Activated CD4-positive, alpha-beta memory T cell treated with anti-CD3 and anti-CD28 coated beads, Interleukin-2, amount 10 ng/mL, durations not matched to agents 7 days and 5 days (primary cell): ENCODE results near the gene CCDC78. TPM values are rescaled to one million over a fixed set of nuclear protein-coding genes. Genes with fewer than 3 reads are reported as not detected.

Source experiments
- CTCF ChIA-PET: fragments of 350-600 bp; sonication (Branson Sonifier 250); formaldehyde crosslinking; loops from one replicate; lab custom pipeline; 2021; ENCODE audit warnings: antibody characterized with exemption, inconsistent platforms; lab: Charles Lee
- POLR2A ChIA-PET: fragments of 350-600 bp; sonication (Branson Sonifier 250); formaldehyde crosslinking; loops from one replicate; lab custom pipeline; 2021; ENCODE audit warnings: antibody characterized with exemption; lab: Charles Lee
- DNase-seq: peaks from one replicate; pipeline ENCODE4 v3.0.0-alpha.2; 2020
- H3K27ac Mint-ChIP-seq: one replicate; pipeline ENCODE4 v1.8.0; 2021; ENCODE audit warnings: mild to moderate bottlenecking, mixed read lengths
- H3K27me3 Mint-ChIP-seq: one replicate; pipeline ENCODE4 v1.8.0; 2021; ENCODE audit warnings: mixed read lengths
- H3K36me3 Mint-ChIP-seq: one replicate; pipeline ENCODE4 v1.8.0; 2021; ENCODE audit warnings: low read depth, mixed read lengths
- H3K4me1 Mint-ChIP-seq: one replicate; pipeline ENCODE4 v1.8.0; 2021; ENCODE audit warnings: mixed read lengths
- H3K4me3 Mint-ChIP-seq: one replicate; pipeline ENCODE4 v1.8.0; 2021; ENCODE audit warnings: mild to moderate bottlenecking, mixed read lengths
- H3K9me3 Mint-ChIP-seq: one replicate; pipeline ENCODE4 v1.8.0; 2021; ENCODE audit warnings: mixed read lengths
- total RNA-seq, 2 experiments: library from RNA; stranded (reverse); gene quantifications; one replicate each; pipeline ENCODE4 v1.2.3, GENCODE V29; 2021

Gene CCDC78
- total RNA-seq, 2 experiments from 2014 or later = 1.9 to 2.3 TPM

- CTCF ChIA-PET = interaction anchor here (0.9 to 2.2 kb wide), 7 partner anchors 13 to 319 kb away, joined by 3 to 10 read pairs (median 4); partner anchors contain the start of gene ANTKMT
- H3K9me3 Mint-ChIP-seq = no peaks in the 10 kb centered on the region
- peaks cover 19% of the 10 kb centered on the region for H3K36me3 Mint-ChIP-seq
- no peaks in the 10 kb centered on the region for H3K27me3 Mint-ChIP-seq
- peak within 1 kb of the TSS; percentile 65 for H3K27ac Mint-ChIP-seq
- peak; percentile 94 for DNase-seq
- POLR2A ChIA-PET = interaction anchor here (0.7 to 2.1 kb wide), 9 partner anchors 11 to 47 kb away, joined by 3 to 10 read pairs (median 4); partner anchors contain the start of genes ANTKMT, CHTF18 and RPUSD1
- H3K4me1 Mint-ChIP-seq = peaks cover 27% of the 10 kb centered on the region
- H3K4me3 Mint-ChIP-seq = peak within 1 kb of the TSS; percentile 77
Observed at GRCh38 chr16:740764-741505, 14.7 kb upstream of the CCDC78 start, which contains the start of gene CIAO3. Gene CIAO3, minus strand, starts transcription at chr16:740997. Its CDS starts 12 bp downstream, at chr16:740985.

GRCh38 chr16:740459-740763 lies 14.2 kb upstream of the CCDC78 start:
- no peaks in the 10 kb centered on the region for H3K9me3 Mint-ChIP-seq
- no peak for DNase-seq
- H3K36me3 Mint-ChIP-seq = peaks cover 20% of the 10 kb centered on the region
- ChIA-PET CTCF (interaction anchor here (1.0 to 2.2 kb wide), 5 partner anchors 12 to 29 kb away, joined by 3 to 10 read pairs (median 5); partner anchors contain the start of gene ANTKMT), POLR2A (interaction anchor here (0.6 to 2.1 kb wide), 9 partner anchors 10 to 564 kb away, joined by 3 to 10 read pairs (median 4); partner anchors contain the start of genes ANTKMT, CHTF18 and RPUSD1)
- H3K4me1 Mint-ChIP-seq = peaks cover 32% of the 10 kb centered on the region
- H3K27me3 Mint-ChIP-seq = no peaks in the 10 kb centered on the region
- H3K27ac Mint-ChIP-seq = peak overlapping the region; percentile 65
- H3K4me3 Mint-ChIP-seq = peak overlapping the region; percentile 77

GRCh38 chr16:739560-740458 lies 13.6 kb upstream of the CCDC78 start:
- Mint-ChIP-seq H3K27me3 (no peaks in the 10 kb centered on the region), H3K9me3 (no peaks in the 10 kb centered on the region), H3K36me3 (peaks cover 24% of the 10 kb centered on the region), H3K27ac (peak overlapping the region; percentile 31), H3K4me3 (peak overlapping the region; percentile 77), H3K4me1 (peaks cover 36% of the 10 kb centered on the region)
- ChIA-PET CTCF (interaction anchor here (1.0 to 2.2 kb wide), 5 partner anchors 12 to 28 kb away, joined by 3 to 10 read pairs (median 5); partner anchors contain the start of gene ANTKMT), POLR2A (interaction anchor here (0.6 to 2.1 kb wide), 8 partner anchors 9 to 565 kb away, joined by 3 to 10 read pairs (median 4); partner anchors contain the start of genes ANTKMT, CHTF18 and RPUSD1)
- no peak for DNase-seq

- Mint-ChIP-seq H3K4me3 (no peak overlapping the region), H3K4me1 (peaks cover 36% of the 10 kb centered on the region), H3K36me3 (peaks cover 32% of the 10 kb centered on the region), H3K27ac (no peak overlapping the region), H3K9me3 (no peaks in the 10 kb centered on the region), H3K27me3 (no peaks in the 10 kb centered on the region)
- DNase-seq = no peak
- POLR2A ChIA-PET = interaction anchor here (1.2 kb wide), 1 partner anchor 47 kb away, joined by 4 read pairs; the partner anchor contains the start of gene WDR24
- CTCF ChIA-PET = interaction anchor here (1.0 to 1.5 kb wide), 4 partner anchors 22 to 48 kb away, joined by 3 to 7 read pairs (median 4); partner anchors contain the start of gene METRN
Observed at GRCh38 chr16:736936-737481, 10.8 kb upstream of the CCDC78 start.

- no peaks in the 10 kb centered on the region for H3K9me3 Mint-ChIP-seq
- H3K27me3 Mint-ChIP-seq = no peaks in the 10 kb centered on the region
- peaks cover 32% of the 10 kb centered on the region for H3K36me3 Mint-ChIP-seq
- H3K27ac Mint-ChIP-seq = peak overlapping the region; percentile 57
- ChIA-PET POLR2A (interaction anchor here (0.8 to 1.8 kb wide), 5 partner anchors 8 to 46 kb away, joined by 3 to 5 read pairs (median 4); partner anchors contain the start of genes ANTKMT and WDR24), CTCF (interaction anchor here (1.0 to 1.5 kb wide), 6 partner anchors 11 to 29 kb away, joined by 3 to 8 read pairs (median 5); partner anchors contain the start of genes ANTKMT and METRN)
- peaks cover 36% of the 10 kb centered on the region for H3K4me1 Mint-ChIP-seq
- peak; percentile 57 for DNase-seq
- H3K4me3 Mint-ChIP-seq = no peak overlapping the region
Observed at GRCh38 chr16:735982-736453, 9.8 kb upstream of the CCDC78 start.

GRCh38 chr16:734981-735881 lies 9.0 kb upstream of the CCDC78 start:
- CTCF ChIA-PET = interaction anchor here (0.6 to 1.5 kb wide), 6 partner anchors 10 to 28 kb away, joined by 3 to 8 read pairs (median 5); partner anchors contain the start of genes ANTKMT and METRN
- H3K36me3 Mint-ChIP-seq = peaks cover 32% of the 10 kb centered on the region

GRCh38 chr16:734208-734980 lies 8.2 kb upstream of the CCDC78 start:
- H3K9me3 Mint-ChIP-seq = no peaks in the 10 kb centered on the region

More at GRCh38 chr16:734981-735881, 9.0 kb upstream of the CCDC78 start:
- no peaks in the 10 kb centered on the region for H3K9me3 Mint-ChIP-seq
- no peaks in the 10 kb centered on the region for H3K27me3 Mint-ChIP-seq
- POLR2A ChIA-PET = interaction anchor here (1.1 to 1.8 kb wide), 3 partner anchors 11 to 40 kb away, joined by 3 to 5 read pairs (median 4); partner anchors contain the start of gene ANTKMT
- no peak for DNase-seq
- peaks cover 36% of the 10 kb centered on the region for H3K4me1 Mint-ChIP-seq
- H3K27ac Mint-ChIP-seq = peak overlapping the region; percentile 57
- H3K4me3 Mint-ChIP-seq = no peak overlapping the region

GRCh38 chr16:733382-734207 lies 7.4 kb upstream of the CCDC78 start:
- ChIA-PET CTCF (interaction anchor here (1.2 kb wide), 1 partner anchor 16 kb away, joined by 3 read pairs; no protein-coding TSS in a partner anchor), POLR2A (interaction anchor here (1.6 kb wide), 1 partner anchor 12 kb away, joined by 6 read pairs; the partner anchor contains the start of gene ANTKMT)
- peaks cover 27% of the 10 kb centered on the region for H3K4me1 Mint-ChIP-seq
- H3K9me3 Mint-ChIP-seq = no peaks in the 10 kb centered on the region
- no peak for DNase-seq
- H3K27me3 Mint-ChIP-seq = no peaks in the 10 kb centered on the region
- H3K36me3 Mint-ChIP-seq = peaks cover 26% of the 10 kb centered on the region
- H3K27ac Mint-ChIP-seq = no peak overlapping the region
- H3K4me3 Mint-ChIP-seq = no peak overlapping the region

More at GRCh38 chr16:734208-734980, 8.2 kb upstream of the CCDC78 start:
- no peak overlapping the region for H3K27ac Mint-ChIP-seq
- no peak for DNase-seq
- peaks cover 30% of the 10 kb centered on the region for H3K36me3 Mint-ChIP-seq
- H3K4me1 Mint-ChIP-seq = peaks cover 31% of the 10 kb centered on the region
- CTCF ChIA-PET = interaction anchor here (0.6 to 1.2 kb wide), 2 partner anchors 17 to 22 kb away, joined by 3 read pairs; no protein-coding TSS in a partner anchor
- POLR2A ChIA-PET = interaction anchor here (1.8 kb wide), 1 partner anchor 10 kb away, joined by 5 read pairs; no protein-coding TSS in a partner anchor
- H3K27me3 Mint-ChIP-seq = no peaks in the 10 kb centered on the region
- H3K4me3 Mint-ChIP-seq = no peak overlapping the region

GRCh38 chr16:732936-733335 lies 6.7 kb upstream of the CCDC78 start:
- no peaks in the 10 kb centered on the region for H3K27me3 Mint-ChIP-seq
- ChIA-PET CTCF (interaction anchor here (1.2 kb wide), 1 partner anchor 16 kb away, joined by 3 read pairs; no protein-coding TSS in a partner anchor), POLR2A (interaction anchor here (1.6 kb wide), 1 partner anchor 11 kb away, joined by 6 read pairs; the partner anchor contains the start of gene ANTKMT)

More at GRCh38 chr16:732936-733335, 6.7 kb upstream of the CCDC78 start:
- DNase-seq = no peak
- Mint-ChIP-seq H3K36me3 (peaks cover 24% of the 10 kb centered on the region), H3K4me1 (peaks cover 25% of the 10 kb centered on the region), H3K27ac (no peak overlapping the region), H3K4me3 (no peak overlapping the region), H3K9me3 (no peaks in the 10 kb centered on the region)
